Measurements from ENCODE around the gene ASF1B.

Gene ASF1B

DNA sequence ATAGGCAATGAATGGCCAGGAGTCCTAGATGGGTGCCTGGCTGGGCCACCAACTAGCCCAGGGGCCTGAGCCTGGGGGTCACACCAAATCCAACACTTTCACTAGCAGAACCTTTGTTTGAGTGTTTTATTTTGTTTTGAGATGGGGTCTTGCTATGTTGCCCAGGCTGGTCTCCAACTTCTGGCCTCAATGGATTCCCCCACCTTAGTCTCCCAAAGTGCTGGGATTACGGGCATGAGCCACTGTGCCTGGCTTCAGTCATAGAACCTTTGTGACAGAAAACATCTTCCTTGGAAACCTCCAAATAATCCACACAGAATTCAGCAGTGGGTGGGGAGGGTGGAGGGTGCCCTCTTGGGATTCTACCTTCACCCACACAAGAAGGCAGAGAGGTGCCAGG is 24.9 kb downstream of the ASF1B start:
- TF ChIP-seq TEAD4 (IDR thresholded peaks at IDR 0.05) (no peak), FOXM1 (IDR thresholded peaks at IDR 0.05; ENCODE audit: borderline replicate concordance, low read depth) (no peak), EGR1 (IDR thresholded peaks at IDR 0.05) (no peak)
- TF ChIP-seq, protein P1, sequence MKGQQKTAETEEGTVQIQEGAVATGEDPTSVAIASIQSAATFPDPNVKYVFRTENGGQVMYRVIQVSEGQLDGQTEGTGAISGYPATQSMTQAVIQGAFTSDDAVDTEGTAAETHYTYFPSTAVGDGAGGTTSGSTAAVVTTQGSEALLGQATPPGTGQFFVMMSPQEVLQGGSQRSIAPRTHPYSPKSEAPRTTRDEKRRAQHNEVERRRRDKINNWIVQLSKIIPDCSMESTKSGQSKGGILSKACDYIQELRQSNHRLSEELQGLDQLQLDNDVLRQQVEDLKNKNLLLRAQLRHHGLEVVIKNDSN (IDR thresholded peaks at IDR 0.05) = no peak
- TF ChIP-seq, protein P2, sequence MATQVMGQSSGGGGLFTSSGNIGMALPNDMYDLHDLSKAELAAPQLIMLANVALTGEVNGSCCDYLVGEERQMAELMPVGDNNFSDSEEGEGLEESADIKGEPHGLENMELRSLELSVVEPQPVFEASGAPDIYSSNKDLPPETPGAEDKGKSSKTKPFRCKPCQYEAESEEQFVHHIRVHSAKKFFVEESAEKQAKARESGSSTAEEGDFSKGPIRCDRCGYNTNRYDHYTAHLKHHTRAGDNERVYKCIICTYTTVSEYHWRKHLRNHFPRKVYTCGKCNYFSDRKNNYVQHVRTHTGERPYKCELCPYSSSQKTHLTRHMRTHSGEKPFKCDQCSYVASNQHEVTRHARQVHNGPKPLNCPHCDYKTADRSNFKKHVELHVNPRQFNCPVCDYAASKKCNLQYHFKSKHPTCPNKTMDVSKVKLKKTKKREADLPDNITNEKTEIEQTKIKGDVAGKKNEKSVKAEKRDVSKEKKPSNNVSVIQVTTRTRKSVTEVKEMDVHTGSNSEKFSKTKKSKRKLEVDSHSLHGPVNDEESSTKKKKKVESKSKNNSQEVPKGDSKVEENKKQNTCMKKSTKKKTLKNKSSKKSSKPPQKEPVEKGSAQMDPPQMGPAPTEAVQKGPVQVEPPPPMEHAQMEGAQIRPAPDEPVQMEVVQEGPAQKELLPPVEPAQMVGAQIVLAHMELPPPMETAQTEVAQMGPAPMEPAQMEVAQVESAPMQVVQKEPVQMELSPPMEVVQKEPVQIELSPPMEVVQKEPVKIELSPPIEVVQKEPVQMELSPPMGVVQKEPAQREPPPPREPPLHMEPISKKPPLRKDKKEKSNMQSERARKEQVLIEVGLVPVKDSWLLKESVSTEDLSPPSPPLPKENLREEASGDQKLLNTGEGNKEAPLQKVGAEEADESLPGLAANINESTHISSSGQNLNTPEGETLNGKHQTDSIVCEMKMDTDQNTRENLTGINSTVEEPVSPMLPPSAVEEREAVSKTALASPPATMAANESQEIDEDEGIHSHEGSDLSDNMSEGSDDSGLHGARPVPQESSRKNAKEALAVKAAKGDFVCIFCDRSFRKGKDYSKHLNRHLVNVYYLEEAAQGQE (IDR thresholded peaks at IDR 0.05; ENCODE audit: low read depth) = no peak
- TF ChIP-seq, protein P3, sequence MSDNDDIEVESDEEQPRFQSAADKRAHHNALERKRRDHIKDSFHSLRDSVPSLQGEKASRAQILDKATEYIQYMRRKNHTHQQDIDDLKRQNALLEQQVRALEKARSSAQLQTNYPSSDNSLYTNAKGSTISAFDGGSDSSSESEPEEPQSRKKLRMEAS (IDR thresholded peaks at IDR 0.05) = no peak

DNA sequence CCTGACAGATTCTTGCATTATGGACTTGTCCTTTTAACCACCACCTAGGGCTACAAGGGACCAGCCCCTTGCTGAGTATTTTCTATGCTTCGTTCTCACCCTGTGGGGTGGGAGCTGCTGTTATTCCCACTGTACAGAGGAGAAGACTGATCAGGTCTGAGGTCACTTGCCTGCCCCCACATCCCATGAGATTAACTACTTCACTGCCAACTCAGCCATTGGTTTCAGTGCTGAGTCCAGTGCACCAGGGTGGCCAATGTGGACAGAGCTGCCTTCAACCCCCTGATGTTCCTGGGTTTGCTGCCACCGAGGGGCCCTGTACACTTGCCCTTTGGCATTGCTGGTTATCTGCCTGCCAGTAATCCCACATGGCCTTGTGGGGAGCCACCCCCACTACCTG is 25.7 kb downstream of the ASF1B start:
- no peak for TF ChIP-seq CEBPB (IDR thresholded peaks at IDR 0.05)
- TF ChIP-seq TAF1 (IDR thresholded peaks at IDR 0.05; ENCODE audit: low read depth) = no peak
- no peak for TF ChIP-seq FOXM1 (IDR thresholded peaks at IDR 0.05; ENCODE audit: borderline replicate concordance, low read depth)
- no peak for TF ChIP-seq NFIC (IDR thresholded peaks at IDR 0.05)

DNA sequence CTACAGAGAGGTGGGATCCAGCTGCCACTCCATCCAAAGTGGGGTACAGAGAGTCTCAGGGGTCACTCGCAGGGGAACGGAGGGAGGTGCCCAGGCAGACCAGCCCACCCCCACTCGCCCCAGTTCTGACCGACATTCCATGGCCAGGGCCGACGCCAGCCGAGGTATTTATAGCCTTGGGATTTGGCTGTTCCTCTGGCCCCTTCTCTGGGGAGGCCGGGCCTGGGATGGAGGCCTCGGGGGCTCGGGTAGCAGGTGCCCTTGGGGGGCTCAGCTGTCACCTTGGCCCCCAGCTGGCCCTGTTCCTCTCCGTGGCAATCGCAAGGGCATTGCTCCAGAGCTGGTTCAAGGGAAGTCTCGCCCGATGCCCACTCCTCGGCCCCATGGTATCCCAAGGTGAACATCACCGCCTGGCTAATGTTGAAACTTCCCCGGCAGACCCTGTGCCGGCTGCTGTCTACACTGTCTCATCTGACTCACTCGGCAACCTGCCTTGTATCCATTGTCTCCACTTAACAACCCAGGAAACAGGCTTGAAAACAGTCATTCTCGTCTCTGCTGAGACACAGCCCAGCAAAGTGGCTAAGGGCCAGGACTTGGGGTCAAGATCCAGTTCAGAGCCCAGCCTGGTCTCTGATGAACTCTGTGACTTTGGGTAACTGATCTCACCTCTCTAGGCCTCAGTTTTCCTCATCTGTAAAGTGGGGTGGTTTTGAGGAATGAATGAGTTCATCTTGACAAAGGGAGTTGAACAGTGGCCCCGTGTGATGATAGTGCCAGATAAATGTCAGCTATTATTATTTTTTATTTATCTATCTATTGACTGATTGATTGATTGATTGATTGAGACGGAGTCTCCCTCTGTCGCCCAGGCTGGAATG is 28.6 kb downstream of the ASF1B start:
- TF ChIP-seq YY1 (IDR thresholded peaks at IDR 0.05; ENCODE audit: low read depth) (no peak), FOXM1 (IDR thresholded peaks at IDR 0.05; ENCODE audit: borderline replicate concordance, low read depth) (no peak), CEBPB (IDR thresholded peaks at IDR 0.05) (no peak), TAF1 (IDR thresholded peaks at IDR 0.05; ENCODE audit: low read depth) (no peak), ZBTB7A (IDR thresholded peaks at IDR 0.05; ENCODE audit: low read depth) (no peak), TEAD4 (IDR thresholded peaks at IDR 0.05) (no peak), EP300 (IDR thresholded peaks at IDR 0.05; ENCODE audit: borderline replicate concordance) (no peak), TCF12 (IDR thresholded peaks at IDR 0.05; ENCODE audit: low read depth) (no peak), CREB1 (IDR thresholded peaks at IDR 0.05; ENCODE audit: low read depth) (no peak), NFIC (IDR thresholded peaks at IDR 0.05) (no peak)
- TF ChIP-seq, protein P1 (IDR thresholded peaks at IDR 0.05) = no peak
- TF ChIP-seq, protein P2 (IDR thresholded peaks at IDR 0.05; ENCODE audit: low read depth) = no peak
- TF ChIP-seq, protein P3 (IDR thresholded peaks at IDR 0.05) = no peak

DNA sequence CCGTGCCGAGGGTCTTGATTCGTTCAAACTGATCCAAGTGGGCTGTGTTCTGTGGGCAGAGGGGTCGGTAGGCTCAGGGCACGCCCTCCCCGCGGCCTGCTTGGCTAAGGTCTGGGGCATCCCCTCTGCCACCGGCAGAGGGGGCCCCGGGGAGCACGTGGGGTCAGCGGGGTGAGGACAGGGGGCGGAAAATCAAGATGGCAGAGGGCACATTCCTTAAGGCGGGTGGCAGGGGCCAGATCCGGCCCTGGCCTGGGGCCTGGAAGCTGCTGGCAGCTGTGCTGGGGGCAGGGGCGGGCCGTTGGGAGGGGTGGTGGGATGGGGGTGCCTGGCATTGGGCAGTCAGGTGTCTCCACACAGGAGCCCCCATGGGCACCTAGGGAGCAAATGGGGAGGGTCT is 29.5 kb downstream of the ASF1B start:
- TF ChIP-seq NFIC (IDR thresholded peaks at IDR 0.05) (no peak), EP300 (IDR thresholded peaks at IDR 0.05; ENCODE audit: borderline replicate concordance) (no peak), YY1 (IDR thresholded peaks at IDR 0.05; ENCODE audit: low read depth) (no peak), RAD21 (IDR thresholded peaks at IDR 0.05; ENCODE audit: low read depth) (no peak), TEAD4 (IDR thresholded peaks at IDR 0.05) (no peak), ZBTB7A (IDR thresholded peaks at IDR 0.05; ENCODE audit: low read depth) (no peak)
- TF ChIP-seq, protein P3 (IDR thresholded peaks at IDR 0.05) = no peak

DNA sequence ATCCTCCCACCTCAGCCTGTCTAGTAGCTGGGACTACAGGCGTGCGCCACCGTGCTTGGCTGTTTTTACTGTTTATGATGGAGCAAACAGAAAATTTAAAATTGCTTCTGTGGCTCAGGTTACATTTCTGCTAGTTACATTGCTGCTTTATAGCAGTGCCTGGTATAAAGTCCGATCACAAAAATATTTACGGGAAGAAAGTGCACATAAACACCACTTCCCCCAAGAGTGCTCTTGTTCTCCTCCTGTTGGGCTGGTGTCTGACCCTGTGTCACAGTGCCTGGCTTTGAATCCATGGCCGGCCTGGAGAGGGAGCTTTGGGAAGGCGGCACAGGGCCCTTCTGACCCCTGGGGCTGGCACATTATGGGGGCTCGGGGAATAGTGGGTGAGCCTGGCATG is 30.7 kb downstream of the ASF1B start:
- TF ChIP-seq ZBTB7A (IDR thresholded peaks at IDR 0.05; ENCODE audit: low read depth) (no peak), CEBPB (IDR thresholded peaks at IDR 0.05) (no peak), CREB1 (IDR thresholded peaks at IDR 0.05; ENCODE audit: low read depth) (no peak), NFIC (IDR thresholded peaks at IDR 0.05) (no peak), EP300 (IDR thresholded peaks at IDR 0.05; ENCODE audit: borderline replicate concordance) (no peak), RAD21 (IDR thresholded peaks at IDR 0.05; ENCODE audit: low read depth) (no peak), FOXM1 (IDR thresholded peaks at IDR 0.05; ENCODE audit: borderline replicate concordance, low read depth) (no peak), EGR1 (IDR thresholded peaks at IDR 0.05) (no peak), TAF1 (IDR thresholded peaks at IDR 0.05; ENCODE audit: low read depth) (no peak), TEAD4 (IDR thresholded peaks at IDR 0.05) (no peak)
- TF ChIP-seq, protein P2 (IDR thresholded peaks at IDR 0.05; ENCODE audit: low read depth) = no peak
- TF ChIP-seq, protein P3 (IDR thresholded peaks at IDR 0.05) = no peak
- TF ChIP-seq, protein P1 (IDR thresholded peaks at IDR 0.05) = no peak
